SW 1271 (cell line): ENCODE data around the gene CECR2.
"Not testable (repeated sequence)": the region's sequence is repeated elsewhere in the genome, so short reads cannot be mapped to it uniquely, and the experiment has no call there.

Experiments
- DNase-seq, 2 experiments: peaks; one replicate each; lab custom pipeline; 2025; lab: John Stamatoyannopoulos, UW

The CECR2 gene

GRCh38 chr22:17403906-17404305 lies 34.6 kb downstream of the CECR2 start:
- DNase-seq = no peak

DNA sequence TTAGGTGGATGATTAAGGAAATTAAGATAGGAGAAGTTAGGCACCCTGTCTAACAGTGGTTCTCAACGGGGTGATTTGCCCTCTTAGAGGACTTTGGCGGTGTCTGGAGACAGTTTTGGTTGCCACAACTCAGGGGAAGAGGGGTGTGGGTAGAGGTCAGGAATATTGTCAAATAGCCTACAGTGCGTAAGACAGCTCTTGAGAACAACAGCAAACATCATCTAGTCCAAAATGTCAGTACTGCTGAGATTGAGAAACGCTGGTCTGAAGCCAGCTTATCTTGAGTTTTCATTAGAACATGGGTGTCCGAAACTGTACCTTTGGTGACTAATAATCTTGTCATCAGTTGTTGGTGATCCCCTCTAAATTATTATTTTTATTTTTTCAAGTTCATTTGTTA lies 38.4 kb downstream of the CECR2 start:
- DNase-seq = no peak

- no peak for DNase-seq
These were observed 41.3 kb downstream of the CECR2 start for GRCh38 chr22:17410576-17410975.

- DNase-seq = no peak
These were observed 42.0 kb downstream of the CECR2 start for GRCh38 chr22:17411213-17411612.

DNA sequence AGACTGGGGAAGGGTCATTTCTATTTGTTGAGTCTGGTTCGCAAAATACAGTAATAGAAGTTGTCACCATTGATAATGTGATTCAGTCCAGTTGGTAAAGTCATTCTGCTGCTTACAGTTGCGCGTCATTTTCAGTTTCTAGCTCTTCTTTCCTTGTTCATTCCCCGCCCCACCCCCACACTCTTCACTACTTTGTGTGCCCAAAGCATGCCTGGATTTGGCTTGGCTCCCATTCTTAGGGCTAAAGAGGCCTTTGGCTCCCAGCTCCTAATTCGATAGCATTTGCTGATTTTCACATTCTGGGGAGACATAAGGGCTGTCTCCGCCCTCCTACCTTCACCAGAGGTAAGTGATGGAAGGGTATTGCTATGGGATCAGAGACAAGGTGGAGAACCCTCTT lies 43.0 kb downstream of the CECR2 start:
- DNase-seq = no peak

DNA sequence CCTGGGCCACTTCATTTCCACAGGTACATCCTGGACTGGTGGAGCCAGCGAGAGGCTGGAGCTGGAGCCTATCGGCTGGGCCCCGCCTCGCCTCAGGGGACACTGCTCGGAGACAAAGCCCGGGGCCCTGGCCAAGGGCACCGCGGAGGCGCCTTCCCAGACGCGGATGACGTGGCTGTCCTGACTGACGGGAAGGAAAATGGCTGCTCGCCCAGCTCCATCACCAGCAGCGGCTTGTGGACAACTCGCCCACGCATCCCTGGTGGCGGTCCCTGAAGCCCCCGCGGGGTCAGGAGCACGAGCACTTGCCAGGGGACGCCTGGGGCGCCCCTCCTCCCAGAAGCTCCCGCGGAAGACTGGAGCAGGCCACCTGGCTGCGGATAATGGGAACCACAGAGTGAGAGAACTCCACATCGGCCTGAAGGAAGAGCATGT lies 49.6 kb downstream of the CECR2 start:
- no peak for DNase-seq

- no peak for DNase-seq
These were observed 50.1 kb downstream of the CECR2 start for GRCh38 chr22:17419348-17419747.

GRCh38 chr22:17422736-17423343 lies 53.6 kb downstream of the CECR2 start:
- no peak for DNase-seq

- DNase-seq = no peak
These were observed 54.4 kb downstream of the CECR2 start for GRCh38 chr22:17423616-17424015.

GRCh38 chr22:17427528-17427927 lies 58.3 kb downstream of the CECR2 start:
- DNase-seq = not testable (repeated sequence)

DNA sequence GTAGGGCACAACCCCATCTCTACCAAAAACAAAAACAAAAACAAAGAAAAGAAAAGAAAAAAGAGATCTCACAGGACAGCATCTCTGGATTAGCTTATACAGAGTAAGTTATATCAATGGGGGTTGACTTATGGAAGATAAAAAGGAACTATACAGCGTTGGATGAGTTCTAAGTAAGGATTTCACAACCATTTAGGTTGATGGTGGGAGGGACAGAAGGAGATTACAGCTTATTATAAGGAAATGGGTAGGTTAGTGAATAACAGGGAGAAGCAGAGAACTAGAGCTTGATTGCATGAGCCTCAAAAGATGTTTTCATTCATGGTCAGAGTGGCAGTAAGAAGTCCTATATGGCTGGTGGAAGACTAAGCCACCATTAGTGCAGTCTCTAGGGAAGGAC lies 60.3 kb downstream of the CECR2 start:
- no peak for DNase-seq

DNA sequence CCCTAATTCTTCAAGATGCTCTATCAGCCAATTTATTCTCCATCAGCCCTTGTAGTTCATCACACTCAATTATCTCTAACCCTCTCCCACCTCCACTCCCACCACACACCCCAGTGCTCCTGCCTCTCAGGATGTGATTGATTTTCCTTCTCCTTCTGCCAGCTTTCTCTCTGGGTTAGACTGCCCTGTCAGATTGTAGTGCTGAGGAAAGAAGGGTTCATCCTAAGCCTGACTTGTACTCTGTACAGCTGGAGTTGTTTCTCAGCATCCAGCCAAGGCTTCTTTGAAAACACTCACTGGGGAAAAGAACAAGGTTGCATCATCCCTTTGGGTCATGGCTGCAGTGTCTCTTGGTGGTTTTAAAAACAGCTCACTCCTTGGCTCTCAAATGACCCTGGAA lies 61.2 kb downstream of the CECR2 start:
- no peak for DNase-seq

GRCh38 chr22:17431179-17431578 lies 61.9 kb downstream of the CECR2 start:
- DNase-seq = no peak

GRCh38 chr22:17434856-17435255 lies 65.6 kb downstream of the CECR2 start:
- DNase-seq = no peak

DNA sequence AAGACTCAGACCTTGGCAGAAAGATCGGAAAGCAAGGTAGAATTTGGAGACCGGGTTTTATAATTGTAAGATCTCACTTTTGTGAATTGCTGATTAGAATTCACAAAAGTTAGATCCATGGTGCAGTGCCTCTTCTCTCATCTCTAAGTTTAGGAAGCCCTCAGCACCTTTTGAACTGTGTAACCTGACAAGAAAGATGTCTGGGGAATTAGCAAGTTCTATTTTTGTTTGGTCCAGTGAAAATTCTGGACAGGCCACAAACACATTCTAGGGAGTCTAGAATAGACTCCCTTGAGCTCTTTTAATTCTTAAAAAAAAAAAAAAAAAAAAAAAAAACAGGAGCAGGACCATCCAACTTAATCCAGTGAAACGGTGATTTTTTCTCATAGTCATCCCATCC lies 66.1 kb downstream of the CECR2 start:
- no peak for DNase-seq

DNA sequence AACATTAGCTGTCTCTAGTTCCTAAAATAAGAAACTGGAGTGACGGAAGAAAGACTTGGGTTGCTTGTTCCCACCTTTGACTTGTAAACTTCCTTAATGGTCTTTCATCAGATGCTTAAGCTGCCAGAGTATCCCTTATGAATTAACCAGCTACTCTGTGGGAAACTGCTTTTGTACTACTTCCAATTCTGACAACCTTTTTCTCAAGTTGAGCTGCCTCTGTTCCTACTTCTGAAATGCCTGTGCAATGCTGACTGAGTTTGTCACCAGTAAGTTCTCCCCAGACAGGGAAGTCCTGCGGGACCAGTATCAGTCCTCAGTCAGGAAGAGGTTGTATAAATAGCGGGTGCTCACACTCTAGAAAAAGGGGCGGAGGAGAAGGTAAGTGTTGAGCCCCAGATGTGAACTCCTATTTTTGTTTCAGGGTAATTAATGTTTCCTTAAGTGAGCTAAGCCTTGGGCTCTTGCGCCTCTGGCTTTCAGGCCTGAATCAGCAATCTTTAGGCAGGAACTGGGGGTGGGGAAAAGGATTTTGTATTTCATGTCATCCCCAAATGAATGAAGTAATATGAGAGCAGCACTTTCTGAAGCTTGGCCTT lies 67.2 kb downstream of the CECR2 start:
- DNase-seq = no peak

DNA sequence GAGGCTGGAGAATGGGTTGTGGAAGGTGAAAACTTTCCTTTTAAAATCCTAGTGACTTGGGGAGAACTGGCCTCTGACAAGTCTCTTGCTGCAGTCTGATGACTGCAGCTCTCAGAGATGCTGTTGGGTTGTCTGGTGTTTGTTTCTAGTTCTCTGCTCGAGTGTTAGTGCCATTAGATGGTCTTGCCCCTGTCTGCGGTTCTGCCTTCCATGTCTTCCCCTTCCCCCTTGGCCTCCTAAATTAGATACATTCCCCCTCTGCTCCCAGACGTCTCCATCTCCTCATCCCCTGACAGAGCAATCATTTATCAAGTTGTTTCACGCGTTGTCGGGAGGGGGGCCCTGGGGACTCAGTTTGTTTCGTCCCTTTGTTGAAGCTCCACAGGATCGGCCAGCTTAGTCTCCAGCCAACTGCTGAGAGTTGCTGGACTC lies 67.7 kb downstream of the CECR2 start:
- no peak for DNase-seq

DNA sequence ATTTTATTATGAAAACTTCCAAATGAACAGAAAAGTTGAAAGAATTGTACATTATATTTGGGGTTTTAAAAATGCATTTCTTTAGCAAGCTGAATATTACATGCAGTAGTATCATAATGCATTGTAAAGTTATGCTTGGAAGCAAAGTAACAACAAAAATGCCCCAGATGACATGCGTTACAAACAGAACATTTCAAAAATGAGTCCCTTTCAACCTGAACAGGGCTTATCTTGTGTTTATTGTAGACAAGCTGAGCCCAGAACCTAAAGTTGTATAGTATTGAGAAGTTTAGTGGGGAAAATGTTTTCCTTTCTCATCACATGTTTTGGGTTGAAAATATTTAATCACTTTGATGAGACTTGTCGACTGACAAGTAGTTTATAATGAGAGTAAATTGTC lies 68.8 kb downstream of the CECR2 start:
- DNase-seq = no peak

GRCh38 chr22:17441326-17441725 lies 72.1 kb downstream of the CECR2 start:
- DNase-seq = no peak

DNA sequence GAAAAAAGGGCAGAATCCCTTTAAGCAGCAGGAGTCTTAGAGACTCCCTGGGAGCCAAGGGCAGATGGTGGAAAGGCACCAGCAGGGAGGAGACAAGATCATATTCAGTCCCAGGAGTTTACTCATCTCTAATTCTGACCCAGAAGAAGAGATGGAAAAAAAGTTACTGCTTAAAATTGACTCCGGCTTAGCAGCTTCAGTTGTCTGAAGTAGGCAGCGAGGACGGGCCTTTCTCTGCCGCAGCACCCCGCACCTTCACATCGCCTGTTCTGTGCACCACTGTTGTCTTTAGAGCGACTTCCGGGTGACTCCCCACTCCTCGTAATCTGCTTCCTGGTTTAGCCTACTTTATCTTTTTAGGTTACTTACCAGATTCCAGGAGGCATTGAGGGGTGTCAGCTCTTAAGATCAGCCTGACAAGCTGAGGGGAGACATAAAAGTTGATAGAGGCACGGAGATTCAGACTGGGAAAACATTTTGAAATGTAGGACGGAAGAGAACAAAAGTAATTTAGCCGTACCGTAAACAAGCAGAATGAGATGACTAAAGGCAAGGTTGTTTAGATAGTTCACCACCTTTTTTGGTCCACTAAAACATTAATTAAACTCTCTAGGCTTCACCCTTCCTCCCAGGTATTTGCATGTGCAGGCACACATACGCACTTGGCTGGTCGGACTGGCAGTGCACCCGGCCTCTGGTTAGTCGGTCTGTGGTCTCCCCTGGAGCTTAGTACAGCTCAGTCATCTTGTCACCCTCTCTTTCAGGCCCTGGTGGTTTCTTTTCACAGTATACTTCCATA lies 74.3 kb downstream of the CECR2 start:
- DNase-seq = no peak

DNA sequence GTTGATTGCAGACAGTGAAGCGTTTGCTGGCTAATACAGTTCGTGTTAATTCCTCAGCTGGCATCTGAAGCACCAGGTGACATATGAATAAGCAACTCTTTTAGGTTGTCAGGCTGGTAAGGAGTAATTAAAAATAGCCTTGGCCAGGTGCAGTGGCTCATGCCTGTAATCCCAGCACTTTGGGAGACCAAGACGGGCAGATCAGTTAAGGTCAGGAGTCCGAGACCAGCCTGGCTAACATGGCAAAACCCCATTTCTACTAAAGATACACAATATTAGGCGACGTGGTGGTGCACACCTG lies 74.9 kb downstream of the CECR2 start:
- DNase-seq = no peak

GRCh38 chr22:17446698-17447097 lies 77.4 kb downstream of the CECR2 start:
- no peak for DNase-seq

GRCh38 chr22:17451316-17451715 lies 82.1 kb downstream of the CECR2 start:
- DNase-seq = no peak

- no peak for DNase-seq
These were observed 91.6 kb downstream of the CECR2 start for GRCh38 chr22:17460895-17461294.
